SK-N-DZ (cell line): ENCODE results near the gene ZSCAN32. TPM values are rescaled to one million over a fixed set of nuclear protein-coding genes. Genes with fewer than 3 reads are reported as not detected.

Source experiments
- DNase-seq: peaks from one replicate; pipeline ENCODE4 v3.0.0-alpha.2; 2015; ENCODE audit warnings: low spot score
- polyA plus RNA-seq, 2 experiments: library from polyadenylated mRNA; depleted of rRNA; stranded (reverse); fragments of >200 nt; gene quantifications; 2 replicates each; pipeline ENCODE4 v1.2.3, GENCODE V29; 2014

Gene ZSCAN32
- 15.7 and 20.2 TPM in 2 replicates for polyA plus RNA-seq (2014; cell fraction: cytosol; rRNA removed)
- polyA plus RNA-seq (2014; cell fraction: nucleus; rRNA removed) = 19.9 and 23.0 TPM in 2 replicates

DNA sequence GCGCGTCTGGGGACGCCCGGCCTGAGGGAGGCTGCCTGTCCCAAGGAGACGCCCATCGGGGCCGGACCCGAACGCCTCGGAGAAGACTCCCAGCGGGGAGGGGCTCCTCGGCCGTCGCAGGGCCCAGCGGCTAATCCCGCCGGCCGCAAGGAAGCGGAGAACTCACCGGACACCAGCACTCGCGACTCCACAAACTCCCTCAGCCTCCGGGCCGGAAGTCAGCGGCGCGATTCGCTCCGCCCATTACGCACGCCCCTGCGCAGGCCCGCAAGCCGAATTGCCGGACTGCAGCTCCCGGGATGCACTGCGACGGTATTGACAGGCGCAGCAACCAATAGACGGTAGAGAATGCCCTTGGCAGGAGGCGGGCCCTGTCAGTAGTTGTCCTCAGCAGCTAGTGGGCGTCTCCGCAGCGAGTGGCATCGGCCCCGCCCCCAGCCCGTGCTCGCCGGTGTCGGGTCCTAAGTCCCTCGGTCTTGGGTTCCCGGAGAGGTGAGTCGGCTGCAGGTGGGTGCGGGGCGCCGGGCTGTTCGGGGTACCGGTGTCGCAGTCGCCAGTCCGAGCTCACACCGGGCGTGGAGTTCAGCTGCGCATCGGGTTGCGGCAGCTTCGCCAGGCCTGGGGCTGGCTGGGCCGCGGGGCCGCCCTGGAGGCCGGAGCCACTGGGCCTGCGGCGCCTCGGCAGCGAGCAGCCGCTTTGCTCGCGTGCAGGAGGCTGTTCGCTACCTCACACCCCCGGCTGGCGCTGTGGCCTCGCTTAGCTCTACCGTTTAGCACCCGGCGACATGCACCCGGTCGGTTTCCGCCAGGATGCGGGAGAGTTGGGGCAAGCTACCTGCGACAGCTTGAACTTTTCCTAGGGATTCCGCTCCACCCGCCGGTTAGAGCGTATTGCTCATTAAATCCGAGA lies at the start of gene ZSCAN32, which contains the start of gene ZNF174:
Gene ZSCAN32, minus strand, starts transcription at position 226 of the 910 bp plus-strand sequence. CDS start 3,447 bp downstream, outside the sequence.
Gene ZNF174, plus strand, starts transcription at position 437 of the 910 bp plus-strand sequence. CDS start 790 bp downstream, outside the sequence.
- peak; percentile 99 for DNase-seq

DNA sequence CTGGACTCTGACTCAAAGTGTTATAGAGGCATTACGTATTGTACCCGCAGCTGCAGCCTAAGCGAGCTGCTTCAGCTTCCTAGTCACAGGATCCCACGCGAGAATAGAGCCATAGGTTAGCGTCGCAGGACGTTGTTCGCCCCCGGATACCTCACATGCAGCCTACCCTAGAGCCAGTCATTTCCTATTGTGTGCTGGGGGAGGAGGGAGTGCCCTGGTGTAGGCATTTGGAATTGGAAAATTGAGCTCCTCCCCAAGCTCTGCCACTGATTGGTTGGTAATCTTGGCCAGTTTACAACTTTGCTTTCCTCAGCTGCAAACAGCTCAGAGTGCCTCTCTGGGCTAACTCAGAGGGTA lies 43.2 kb upstream of the ZSCAN32 start:
- DNase-seq = no peak

DNA sequence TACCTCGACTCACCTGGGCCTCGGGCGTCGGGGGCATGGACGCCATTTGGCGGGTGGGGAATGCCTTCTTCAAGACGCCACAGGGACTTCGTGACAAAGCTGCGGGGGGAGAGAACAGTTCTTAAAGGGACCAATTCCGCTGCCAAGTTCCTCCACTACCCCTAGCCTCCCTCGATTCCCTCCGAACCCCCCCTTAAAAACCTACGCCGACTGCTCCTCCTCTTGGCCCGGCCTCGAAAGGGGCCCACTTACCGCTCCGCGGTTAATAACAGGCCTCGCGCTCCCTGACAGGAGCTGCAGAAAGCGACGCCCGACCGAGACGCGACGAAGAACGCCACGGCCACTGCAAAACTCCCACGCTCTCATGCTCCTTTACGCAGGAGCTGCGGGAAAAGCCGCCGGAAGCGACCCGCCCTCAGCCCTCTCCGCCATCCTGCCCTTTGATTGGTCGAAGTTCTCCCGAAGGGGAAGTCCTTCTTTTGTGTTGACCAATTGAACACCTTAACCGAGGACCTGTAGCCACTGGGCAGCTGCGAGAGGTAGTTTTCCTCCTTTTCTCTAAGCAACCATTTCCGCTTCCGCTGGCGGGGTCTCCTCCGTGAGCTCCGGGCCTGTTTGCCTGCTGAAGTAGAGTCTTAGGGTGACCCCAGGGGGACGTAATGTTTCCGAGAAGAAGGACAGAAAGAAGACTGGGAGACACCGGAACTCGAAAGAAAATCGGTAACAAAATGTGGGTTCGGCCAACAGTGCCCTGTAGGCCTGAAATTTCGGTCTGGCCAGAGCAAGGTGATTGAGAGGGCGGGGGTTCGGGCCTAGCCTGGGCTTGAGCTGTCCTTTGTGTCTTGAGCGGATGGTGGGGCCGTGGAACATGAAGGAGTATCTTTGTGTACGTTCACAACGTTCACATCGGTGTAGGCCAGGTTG lies 42.6 kb upstream of the ZSCAN32 start, which contains the start of the genes NAA60 and ZNF597:
Gene NAA60, plus strand, starts transcription at position 573 of the 924 bp plus-strand sequence. CDS start 32,548 bp downstream, outside the sequence.
Gene ZNF597, minus strand, starts transcription at position 397 of the 924 bp plus-strand sequence. Its CDS starts 351 bp downstream, at position 46.
- DNase-seq = peak; percentile 94

DNA sequence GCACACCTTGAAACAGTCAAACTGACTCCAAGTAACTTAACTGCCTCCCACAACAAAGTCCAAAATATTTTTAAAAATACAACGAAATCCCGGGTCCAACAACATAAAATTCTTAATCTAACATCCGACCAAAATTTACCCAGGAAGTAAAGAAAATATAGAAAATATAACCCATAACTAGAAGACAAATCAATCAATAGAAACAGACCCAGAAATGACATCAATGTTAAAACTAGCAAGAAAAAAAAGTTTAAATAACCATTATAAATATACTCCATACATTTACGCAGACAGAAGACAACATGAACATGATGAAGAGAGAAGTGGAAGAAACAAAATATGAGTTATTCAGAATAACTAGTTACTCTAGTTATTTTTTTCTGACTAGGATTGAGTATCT lies 38.8 kb upstream of the ZSCAN32 start:
- DNase-seq = no peak

DNA sequence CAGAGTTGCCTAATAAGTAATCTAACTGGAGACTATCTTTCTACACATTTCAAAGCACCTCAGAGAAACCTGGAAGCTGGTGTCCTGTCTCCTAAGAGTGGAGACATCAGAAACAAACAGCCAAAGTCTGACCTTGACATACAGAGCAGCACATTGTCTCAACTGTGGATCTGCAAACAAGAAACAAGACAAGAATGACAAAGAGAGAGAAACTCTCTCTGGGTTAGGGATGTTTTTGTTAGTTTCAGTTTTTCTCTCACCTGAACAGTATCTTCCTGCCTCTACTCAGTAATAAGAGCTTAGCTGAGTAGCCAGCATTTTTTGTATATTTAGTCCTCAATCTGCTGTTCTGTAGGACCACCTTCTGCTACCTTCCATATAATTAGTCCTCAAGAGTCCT lies 33.6 kb upstream of the ZSCAN32 start:
- DNase-seq = no peak

DNA sequence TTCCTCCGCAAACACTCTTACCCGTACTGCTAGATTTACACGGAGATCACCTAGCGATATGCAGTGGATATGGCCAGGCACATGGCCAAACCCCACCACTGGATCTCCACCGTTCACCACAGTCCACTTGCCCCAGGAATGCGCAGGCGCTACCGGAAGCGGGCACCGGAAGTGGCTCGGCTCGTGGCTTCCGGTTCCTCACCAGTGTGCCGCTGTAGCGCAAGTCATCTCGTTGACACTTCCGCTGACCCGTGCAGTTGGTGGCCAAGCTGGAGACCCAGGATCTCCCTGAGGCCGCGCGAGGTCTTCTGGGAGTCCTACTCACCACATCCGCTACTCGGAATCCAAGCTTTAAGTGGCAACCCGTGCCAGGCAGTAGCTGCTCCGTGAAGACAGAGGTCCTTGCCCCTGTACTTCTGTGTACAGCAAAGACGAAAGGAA lies 31.0 kb upstream of the ZSCAN32 start:
- DNase-seq = peak; percentile 50

DNA sequence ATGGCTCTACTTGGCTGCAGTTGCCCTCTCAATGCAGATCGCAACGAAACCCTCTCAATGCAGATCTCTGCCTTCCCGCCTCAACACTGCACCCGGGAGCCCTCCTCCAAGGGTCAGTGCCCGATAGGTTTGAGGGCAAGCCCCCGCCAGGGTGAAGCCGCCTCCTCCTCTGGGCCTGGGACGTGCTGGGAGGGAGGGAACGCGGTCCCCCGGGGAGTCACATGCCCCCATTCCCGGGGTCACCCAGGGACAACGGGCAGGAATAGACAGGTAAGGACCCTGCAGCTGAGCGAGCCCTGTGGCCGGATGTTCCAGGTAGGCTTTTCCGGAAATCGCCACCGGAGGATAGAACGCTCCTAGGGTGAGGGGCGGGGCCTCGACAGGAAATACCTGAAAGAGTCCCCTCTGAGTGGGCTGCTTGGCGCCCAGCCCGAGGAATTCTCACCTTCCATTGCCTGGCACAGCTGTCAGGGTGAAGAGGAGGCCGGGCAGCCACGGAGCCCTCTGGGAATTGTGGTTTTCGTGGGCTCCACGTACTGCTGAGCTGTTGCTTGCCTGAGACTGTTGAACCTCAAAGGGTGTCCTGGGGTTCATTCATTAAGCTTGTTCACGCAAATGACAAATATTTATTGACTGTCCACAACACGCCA lies 13.1 kb upstream of the ZSCAN32 start:
- DNase-seq = no peak

DNA sequence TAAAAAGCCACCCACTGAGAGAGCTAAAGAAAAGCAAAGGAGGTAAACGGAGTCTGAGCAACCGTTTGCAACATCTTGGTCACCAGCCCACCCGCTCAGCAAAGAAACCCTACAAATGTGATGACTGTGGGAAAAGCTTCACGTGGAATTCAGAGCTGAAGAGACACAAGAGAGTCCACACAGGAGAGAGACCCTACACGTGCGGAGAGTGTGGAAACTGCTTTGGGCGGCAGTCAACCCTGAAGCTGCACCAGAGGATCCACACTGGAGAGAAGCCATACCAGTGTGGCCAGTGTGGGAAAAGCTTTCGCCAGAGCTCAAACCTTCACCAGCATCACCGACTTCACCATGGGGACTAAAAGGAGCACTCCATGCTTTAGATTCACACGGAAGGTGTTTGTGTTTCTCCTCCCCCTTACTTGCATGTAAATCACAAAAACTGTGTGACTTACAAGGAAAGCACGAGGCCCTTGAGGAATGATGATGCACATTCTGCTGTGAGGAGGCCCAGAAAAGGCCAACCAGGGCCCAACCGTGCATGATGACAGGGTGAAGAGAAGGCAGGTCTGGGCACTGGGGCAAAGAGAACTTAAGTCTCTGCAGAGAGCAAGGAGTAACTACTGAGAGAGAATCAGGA lies 7.9 kb upstream of the ZSCAN32 start:
- DNase-seq = no peak

DNA sequence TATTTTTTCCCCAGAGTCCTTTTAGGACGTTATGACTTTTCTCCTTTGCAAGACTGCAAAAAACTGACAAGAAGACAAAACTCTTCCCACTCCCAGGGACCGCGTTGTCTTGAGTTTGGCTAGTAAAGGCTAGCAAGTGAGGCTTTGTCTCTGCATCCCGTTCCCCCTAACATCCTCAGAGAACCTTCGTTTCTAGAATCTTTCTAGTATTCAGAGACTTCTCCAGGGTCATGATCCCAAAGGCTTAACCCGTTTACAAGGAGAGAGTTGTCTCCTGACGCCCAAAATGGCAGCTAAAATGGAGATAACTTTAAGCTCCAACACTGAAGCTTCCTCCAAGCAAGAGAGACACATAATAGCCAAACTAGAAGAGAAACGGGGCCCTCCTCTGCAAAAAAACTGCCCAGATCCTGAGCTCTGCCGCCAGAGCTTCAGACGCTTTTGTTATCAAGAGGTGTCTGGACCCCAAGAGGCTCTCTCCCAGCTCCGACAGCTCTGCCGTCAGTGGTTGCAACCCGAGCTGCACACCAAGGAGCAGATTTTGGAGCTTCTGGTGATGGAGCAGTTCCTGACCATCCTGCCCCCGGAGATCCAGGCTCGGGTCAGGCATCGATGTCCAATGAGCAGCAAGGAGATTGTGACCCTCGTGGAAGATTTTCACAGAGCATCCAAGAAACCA lies 1.1 kb upstream of the ZSCAN32 start:
- peak; percentile 50 for DNase-seq

DNA sequence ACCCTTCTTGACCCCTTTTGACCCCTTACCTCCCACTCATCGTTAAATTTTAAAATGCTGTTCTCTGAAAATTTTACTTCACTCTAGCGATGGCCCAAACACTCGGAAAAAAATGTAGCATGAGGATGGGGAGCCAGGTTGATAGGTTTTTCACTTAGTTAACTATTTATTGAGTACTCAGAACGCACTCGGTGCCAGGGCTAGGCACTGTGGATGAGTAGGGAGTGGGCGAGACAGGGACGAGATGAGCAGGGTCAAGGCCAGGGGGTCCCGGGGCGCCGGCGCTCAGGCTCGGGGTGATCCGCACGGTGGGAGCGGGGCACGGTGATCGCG lies 392 bp downstream of the ZSCAN32 start:
- DNase-seq = no peak

DNA sequence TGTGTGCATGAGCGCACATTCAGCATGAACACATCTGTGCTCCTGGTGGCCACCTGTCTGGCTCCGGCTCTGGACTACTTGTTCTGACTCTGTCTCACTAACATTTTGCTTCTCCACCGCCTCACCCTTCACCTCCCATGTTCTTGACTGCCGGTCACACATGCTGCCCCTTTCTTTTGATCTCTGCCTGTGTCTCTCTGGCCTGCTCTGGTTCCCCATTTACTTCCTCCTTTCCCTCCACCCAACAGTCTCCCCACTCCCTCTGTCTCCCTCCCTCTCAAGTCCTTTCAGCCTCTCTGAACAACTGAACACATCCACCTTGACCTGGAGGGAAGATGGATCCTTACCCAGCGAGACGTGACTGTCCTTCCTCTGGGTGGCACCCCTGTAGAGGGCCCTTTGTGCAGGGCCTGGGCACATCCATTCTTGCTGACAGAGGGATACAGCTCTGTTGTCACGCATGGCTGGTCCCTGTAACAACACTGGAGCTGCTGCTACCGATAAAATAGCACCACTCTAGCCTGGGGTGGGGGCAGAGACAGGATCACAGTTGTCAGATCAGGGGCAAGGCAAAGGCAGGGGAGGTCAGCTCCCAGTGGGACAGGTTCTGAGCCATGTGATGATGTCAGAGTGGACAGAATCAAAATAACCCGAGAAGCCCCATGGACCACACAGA lies 11.0 kb downstream of the ZSCAN32 start:
- no peak for DNase-seq

DNA sequence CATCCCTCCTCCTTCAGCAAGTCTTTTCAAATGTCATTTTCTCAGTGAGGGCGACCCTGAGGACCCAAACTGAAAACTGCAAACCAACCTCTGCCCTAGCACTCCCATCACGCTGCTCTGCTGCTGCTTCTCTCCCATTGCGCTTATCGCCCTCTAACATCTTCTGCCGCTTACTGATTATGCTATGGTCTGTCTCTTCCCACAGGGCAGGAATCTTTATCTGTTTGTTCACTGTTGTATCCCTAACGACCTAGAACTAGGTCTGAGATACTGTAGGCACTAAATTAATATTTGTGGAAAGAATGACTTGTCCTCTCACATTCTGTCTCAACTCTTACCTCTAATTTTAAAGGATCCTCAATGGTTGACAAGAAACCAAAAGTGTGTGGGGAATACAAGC lies 12.5 kb downstream of the ZSCAN32 start:
- no peak for DNase-seq

DNA sequence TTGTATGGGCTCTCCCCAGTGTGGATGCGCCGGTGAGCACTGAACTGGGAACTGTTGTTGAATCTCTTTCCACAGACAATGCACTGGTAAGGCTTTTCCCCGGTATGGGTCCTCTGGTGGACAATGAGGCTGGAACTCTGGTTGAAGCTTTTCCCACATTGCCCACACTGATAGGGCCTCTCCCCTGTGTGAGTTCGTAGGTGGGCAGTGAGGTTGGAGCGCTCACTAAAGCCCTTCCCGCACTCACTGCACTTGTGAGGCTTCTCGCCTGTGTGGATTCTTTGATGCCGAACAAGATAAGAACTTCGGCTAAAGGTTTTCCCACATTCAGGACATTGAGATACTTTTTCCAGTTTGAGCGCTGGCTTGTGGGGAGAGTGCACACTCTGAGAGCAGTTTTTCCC lies 17.8 kb downstream of the ZSCAN32 start:
- DNase-seq = no peak

DNA sequence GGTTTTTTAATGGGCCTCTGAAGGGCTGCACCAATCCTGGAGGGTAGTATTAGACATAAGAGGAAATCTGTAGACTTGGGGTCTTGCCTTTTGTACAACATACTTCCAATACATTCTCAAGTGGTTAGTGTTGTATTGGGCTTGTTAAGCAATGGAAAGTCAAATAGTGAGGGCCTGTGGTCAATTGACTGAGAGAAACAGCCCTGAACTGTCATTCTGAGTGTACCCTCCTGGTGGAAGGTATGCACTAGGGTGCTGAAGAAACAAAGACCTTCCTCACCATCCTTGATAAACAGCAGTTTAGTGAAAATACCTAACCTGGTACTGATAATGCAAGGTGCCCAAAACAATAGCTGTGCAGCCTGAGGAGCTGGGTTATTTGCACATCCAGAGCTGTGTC lies 22.9 kb downstream of the ZSCAN32 start:
- DNase-seq = no peak

DNA sequence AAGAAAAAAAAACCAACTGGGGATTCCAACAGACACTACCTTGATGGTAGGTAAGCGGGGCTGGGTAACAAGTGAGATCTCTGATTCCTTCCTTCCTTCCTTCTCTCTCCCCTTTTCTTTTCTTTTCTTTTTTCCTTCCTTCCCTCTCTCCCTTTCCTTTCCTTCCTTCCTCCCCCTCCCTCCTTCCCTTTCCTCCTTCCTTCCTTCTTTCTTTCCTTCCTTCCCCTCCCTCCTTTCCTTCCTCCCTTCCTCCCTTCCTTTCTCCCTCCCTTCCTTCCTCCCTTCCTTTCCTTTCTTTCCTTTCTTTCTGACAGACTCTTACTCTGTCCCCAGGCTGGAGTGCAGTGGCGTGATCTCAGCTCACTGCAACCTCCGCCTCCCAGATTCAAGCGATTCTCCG lies 25.1 kb downstream of the ZSCAN32 start:
- no peak for DNase-seq

DNA sequence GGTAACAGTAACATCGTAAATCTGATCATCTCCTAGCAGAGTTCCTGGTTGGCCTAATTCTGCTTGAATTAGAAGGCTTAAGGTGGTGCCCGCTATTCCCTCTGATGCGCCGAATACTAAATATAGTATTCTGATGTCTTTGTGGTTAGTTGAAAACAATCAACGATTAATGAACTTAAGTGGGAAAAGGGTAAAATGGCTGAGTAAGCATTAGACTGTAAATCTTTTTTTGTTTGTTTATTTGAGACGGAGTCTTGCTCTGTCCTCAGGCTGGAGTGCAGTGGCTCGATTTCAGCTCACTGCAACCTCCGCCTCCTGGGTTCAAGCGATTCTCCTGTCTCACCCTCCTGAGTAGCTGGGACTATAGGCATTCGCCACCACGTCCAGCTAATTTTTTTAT lies 31.7 kb downstream of the ZSCAN32 start:
- DNase-seq = no peak

DNA sequence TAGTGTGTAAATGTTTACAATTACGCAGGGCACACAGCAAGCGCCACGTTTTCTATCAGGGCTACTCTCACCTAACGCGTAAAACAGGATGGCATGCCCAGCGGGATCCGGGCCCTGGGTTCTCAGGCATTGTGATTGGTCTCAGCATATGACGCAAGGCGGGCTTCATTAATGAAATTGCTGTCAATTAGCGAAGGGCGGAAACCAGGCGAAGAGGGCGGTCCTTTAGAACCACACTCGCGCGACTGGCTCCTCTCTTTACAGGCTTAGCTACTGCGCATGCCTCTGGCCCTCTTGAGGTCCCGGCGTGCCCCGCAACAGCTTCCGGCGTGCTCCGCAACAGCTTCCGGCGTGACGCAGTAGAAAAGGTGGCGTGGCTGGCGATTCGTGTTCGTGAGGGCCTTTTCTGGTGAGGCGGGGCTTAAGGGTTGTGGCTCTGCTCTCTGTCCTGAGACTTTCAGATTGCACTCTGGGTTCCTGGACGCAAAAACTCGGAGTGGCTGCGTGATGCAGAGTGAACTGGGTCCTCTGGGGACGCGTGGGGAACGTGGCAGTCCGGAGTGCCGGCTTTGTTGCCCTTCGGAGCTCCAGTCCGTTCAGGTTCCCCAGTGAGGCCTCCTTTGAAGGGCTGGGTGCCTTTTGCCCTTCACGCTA lies 35.9 kb downstream of the ZSCAN32 start:
- DNase-seq = peak; percentile 99

DNA sequence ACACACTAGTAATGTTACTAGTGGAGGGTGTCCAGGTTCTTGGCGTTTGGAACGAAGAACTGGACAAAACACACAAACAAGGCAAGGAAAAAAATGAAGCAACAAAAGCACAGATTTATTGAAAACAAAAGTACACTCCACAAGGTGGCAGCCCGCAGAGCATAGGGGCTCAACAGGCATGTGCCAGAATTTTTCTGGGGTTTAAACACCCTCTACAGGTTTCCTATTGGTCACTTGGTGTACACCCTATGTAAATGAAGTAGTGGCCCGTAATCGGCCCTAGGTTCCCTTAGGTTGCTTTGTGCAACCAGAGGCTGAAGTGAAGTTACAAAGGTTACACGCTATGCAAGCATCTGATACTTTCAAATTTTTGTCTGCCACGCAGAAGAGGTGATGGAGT lies 37.0 kb downstream of the ZSCAN32 start:
- DNase-seq = no peak

DNA sequence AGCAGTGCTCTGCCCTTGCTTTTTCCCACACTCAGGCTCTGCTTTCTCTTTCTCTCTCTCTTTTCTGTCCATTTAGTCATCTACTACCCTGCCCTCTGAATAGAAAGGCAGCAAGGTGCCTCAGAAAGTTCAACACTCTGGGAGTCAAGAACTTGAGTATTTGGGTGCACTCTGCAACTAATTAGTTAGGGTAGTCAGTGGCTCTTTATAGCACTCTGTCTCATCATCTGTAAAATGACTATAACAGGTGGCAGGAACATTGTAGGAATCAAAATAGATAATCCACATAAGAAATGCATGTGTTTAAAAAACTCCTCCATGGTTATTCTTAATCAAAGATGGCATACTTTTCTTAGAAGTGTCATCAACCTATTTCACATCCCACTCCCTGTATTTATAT lies 37.9 kb downstream of the ZSCAN32 start:
- no peak for DNase-seq
